ENCODE measurements around the gene HGD.

- TF ChIP-seq CTCF (IDR thresholded peaks at IDR 0.05): no peak
- no peak for TF ChIP-seq POLR2AphosphoS5 (IDR thresholded peaks at IDR 0.05)
- no peak for TF ChIP-seq POLR2A (IDR thresholded peaks at IDR 0.05)
These were observed 22.2 kb downstream of the HGD start for GRCh38 chr3:120659834-120660233.
